ENCODE data around the gene TRIP10. TPM values are rescaled to one million over a fixed set of nuclear protein-coding genes. Genes with fewer than 3 reads are reported as not detected.

Gene TRIP10
- total and polyA plus RNA-seq, 2 of the 13 experiments (the other 11 are each of a cell fraction or from before 2014, with no cell fraction given) = 32.5 to 33.2 TPM

GRCh38 chr19:6730153-6730804 lies 9.2 kb upstream of the TRIP10 start (continued):
- TF ChIP-seq SNRNP70 (IDR thresholded peaks at IDR 0.05; ENCODE audit: low read depth, low read length) (no peak), HOXD1 (CRISPR knock-in tag; IDR thresholded peaks at IDR 0.05) (no peak), KDM4B (CRISPR knock-in tag; IDR thresholded peaks at IDR 0.05) (peak; percentile 66; the same call in 1 of the 2 replicates), ZNF329 (CRISPR knock-in tag; IDR thresholded peaks at IDR 0.05; ENCODE audit: low read depth) (no peak), HOXA3 (CRISPR knock-in tag; IDR thresholded peaks at IDR 0.05) (peak; percentile 80), RFXANK (CRISPR knock-in tag; IDR thresholded peaks at IDR 0.05) (peak; percentile 43; the same call in 1 of the 2 replicates), ZNF501 (CRISPR knock-in tag; IDR thresholded peaks at IDR 0.05) (peak; percentile 59; the same call in 1 of the 2 replicates), ZC3H13 (CRISPR knock-in tag; IDR thresholded peaks at IDR 0.05) (0 out of 2 replicates have a peak, but pooled peaks have one; percentile 10), MXD4 (CRISPR knock-in tag; IDR thresholded peaks at IDR 0.05) (peak; percentile 40; the same call in 1 of the 2 replicates), MYC (CRISPR knock-in tag; IDR thresholded peaks at IDR 0.05; ENCODE audit: borderline replicate concordance) (peak; percentile 52; the same call in 1 of the 2 replicates), FOSL1 (CRISPR knock-in tag; IDR thresholded peaks at IDR 0.05; ENCODE audit: borderline replicate concordance) (no peak), CC2D1A (CRISPR knock-in tag; IDR thresholded peaks at IDR 0.05) (no peak), TARDBP (CRISPR knock-in tag; IDR thresholded peaks at IDR 0.05) (peak; percentile 61), THAP8 (CRISPR knock-in tag; IDR thresholded peaks at IDR 0.05; ENCODE audit: borderline replicate concordance) (no peak), U2AF1 (optimal IDR thresholded peaks at IDR 0.05; ENCODE audit: low read depth, low read length) (no peak)
- TF ChIP-seq, protein P1, sequence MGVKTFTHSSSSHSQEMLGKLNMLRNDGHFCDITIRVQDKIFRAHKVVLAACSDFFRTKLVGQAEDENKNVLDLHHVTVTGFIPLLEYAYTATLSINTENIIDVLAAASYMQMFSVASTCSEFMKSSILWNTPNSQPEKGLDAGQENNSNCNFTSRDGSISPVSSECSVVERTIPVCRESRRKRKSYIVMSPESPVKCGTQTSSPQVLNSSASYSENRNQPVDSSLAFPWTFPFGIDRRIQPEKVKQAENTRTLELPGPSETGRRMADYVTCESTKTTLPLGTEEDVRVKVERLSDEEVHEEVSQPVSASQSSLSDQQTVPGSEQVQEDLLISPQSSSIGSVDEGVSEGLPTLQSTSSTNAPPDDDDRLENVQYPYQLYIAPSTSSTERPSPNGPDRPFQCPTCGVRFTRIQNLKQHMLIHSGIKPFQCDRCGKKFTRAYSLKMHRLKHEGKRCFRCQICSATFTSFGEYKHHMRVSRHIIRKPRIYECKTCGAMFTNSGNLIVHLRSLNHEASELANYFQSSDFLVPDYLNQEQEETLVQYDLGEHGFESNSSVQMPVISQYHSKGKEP (CRISPR knock-in tag; IDR thresholded peaks at IDR 0.05) = 0 out of 2 replicates have a peak, but pooled peaks have one; percentile 25
- TF ChIP-seq, protein P2, sequence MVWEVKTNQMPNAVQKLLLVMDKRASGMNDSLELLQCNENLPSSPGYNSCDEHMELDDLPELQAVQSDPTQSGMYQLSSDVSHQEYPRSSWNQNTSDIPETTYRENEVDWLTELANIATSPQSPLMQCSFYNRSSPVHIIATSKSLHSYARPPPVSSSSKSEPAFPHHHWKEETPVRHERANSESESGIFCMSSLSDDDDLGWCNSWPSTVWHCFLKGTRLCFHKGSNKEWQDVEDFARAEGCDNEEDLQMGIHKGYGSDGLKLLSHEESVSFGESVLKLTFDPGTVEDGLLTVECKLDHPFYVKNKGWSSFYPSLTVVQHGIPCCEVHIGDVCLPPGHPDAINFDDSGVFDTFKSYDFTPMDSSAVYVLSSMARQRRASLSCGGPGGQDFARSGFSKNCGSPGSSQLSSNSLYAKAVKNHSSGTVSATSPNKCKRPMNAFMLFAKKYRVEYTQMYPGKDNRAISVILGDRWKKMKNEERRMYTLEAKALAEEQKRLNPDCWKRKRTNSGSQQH (CRISPR knock-in tag; IDR thresholded peaks at IDR 0.05; ENCODE audit: low read depth) = no peak
- TF ChIP-seq, protein P3, sequence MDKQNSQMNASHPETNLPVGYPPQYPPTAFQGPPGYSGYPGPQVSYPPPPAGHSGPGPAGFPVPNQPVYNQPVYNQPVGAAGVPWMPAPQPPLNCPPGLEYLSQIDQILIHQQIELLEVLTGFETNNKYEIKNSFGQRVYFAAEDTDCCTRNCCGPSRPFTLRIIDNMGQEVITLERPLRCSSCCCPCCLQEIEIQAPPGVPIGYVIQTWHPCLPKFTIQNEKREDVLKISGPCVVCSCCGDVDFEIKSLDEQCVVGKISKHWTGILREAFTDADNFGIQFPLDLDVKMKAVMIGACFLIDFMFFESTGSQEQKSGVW (CRISPR knock-in tag; IDR thresholded peaks at IDR 0.05; ENCODE audit: borderline replicate concordance) = no peak
- TF ChIP-seq, protein P4, sequence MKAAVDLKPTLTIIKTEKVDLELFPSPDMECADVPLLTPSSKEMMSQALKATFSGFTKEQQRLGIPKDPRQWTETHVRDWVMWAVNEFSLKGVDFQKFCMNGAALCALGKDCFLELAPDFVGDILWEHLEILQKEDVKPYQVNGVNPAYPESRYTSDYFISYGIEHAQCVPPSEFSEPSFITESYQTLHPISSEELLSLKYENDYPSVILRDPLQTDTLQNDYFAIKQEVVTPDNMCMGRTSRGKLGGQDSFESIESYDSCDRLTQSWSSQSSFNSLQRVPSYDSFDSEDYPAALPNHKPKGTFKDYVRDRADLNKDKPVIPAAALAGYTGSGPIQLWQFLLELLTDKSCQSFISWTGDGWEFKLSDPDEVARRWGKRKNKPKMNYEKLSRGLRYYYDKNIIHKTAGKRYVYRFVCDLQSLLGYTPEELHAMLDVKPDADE (CRISPR knock-in tag; IDR thresholded peaks at IDR 0.05) = 0 out of 2 replicates have a peak, but pooled peaks have one; percentile 17
- TF ChIP-seq, protein P5, sequence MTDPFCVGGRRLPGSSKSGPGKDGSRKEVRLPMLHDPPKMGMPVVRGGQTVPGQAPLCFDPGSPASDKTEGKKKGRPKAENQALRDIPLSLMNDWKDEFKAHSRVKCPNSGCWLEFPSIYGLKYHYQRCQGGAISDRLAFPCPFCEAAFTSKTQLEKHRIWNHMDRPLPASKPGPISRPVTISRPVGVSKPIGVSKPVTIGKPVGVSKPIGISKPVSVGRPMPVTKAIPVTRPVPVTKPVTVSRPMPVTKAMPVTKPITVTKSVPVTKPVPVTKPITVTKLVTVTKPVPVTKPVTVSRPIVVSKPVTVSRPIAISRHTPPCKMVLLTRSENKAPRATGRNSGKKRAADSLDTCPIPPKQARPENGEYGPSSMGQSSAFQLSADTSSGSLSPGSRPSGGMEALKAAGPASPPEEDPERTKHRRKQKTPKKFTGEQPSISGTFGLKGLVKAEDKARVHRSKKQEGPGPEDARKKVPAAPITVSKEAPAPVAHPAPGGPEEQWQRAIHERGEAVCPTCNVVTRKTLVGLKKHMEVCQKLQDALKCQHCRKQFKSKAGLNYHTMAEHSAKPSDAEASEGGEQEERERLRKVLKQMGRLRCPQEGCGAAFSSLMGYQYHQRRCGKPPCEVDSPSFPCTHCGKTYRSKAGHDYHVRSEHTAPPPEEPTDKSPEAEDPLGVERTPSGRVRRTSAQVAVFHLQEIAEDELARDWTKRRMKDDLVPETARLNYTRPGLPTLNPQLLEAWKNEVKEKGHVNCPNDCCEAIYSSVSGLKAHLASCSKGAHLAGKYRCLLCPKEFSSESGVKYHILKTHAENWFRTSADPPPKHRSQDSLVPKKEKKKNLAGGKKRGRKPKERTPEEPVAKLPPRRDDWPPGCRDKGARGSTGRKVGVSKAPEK (CRISPR knock-in tag; IDR thresholded peaks at IDR 0.05; ENCODE audit: borderline replicate concordance) = no peak
- TF ChIP-seq, protein P6, sequence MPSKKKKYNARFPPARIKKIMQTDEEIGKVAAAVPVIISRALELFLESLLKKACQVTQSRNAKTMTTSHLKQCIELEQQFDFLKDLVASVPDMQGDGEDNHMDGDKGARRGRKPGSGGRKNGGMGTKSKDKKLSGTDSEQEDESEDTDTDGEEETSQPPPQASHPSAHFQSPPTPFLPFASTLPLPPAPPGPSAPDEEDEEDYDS (CRISPR knock-in tag; IDR thresholded peaks at IDR 0.05) = peak; percentile 74

Measured in HepG2 (cell line).